ENCODE measurements around the gene TMEM219. TPM values are rescaled to one million over a fixed set of nuclear protein-coding genes. Genes with fewer than 3 reads are reported as not detected.

Gene TMEM219
- total and polyA plus RNA-seq, 2 of the 8 experiments (the other 6 are each of a cell fraction or from before 2014, with no cell fraction given), result 60.2 to 116 TPM

GRCh38 chr16:29996766-29997250 is 34.9 kb downstream of the TMEM219 start:
- H3K4me3 ChIP-seq (ENCODE audit: extremely low read depth in 1 of 4, insufficient read depth in 2 of 4, low read depth in 3 of 4, low read length in 4 of 4), result peak overlapping the region; percentile 75 to 91 (median 80)
- H3K27me3 ChIP-seq (replicated peaks in 1 of 4; ENCODE audit: control insufficient read depth in 3 of 4, extremely low read depth in 1 of 4, insufficient read depth in 3 of 4, low read length in 3 of 4), result no peaks in the 10 kb centered on the region
- no peak overlapping the region for H2AK5ac ChIP-seq (ENCODE audit: low read depth, low read length)
- H2BK20ac ChIP-seq (ENCODE audit: low read length), result no peak overlapping the region
- H2BK5ac ChIP-seq (ENCODE audit: low read depth, low read length), result 0 out of 2 replicates have a peak overlapping the region, but pooled peaks have one; percentile 16
- FAIRE-seq (no peak), DNase-seq (ENCODE audit: low read depth in 1 of 2, low spot score in 2 of 2) (no peak)
- H3K9ac ChIP-seq (replicated peaks in 1 of 4; ENCODE audit: extremely low read depth in 1 of 4, low read depth in 3 of 4, low read length in 3 of 4), result peak overlapping the region in 3 of 4 experiments; percentile 24 to 81 (median 51); a peak in 5 of 7 replicates
- ChIA-PET POLR2A (ENCODE audit: partially characterized antibody) (interaction anchor here (0.7 to 5.5 kb wide), 6 partner anchors 9 to 109 kb away, joined by 3 to 34 read pairs (median 4); partner anchors contain the start of gene TAOK2), CTCF (ENCODE audit: partially characterized antibody) (interaction anchor here (0.6 to 1.6 kb wide), 4 partner anchors 9 to 40 kb away, joined by 3 to 6 read pairs (median 4); partner anchors contain the start of gene TLCD3B)
- peaks cover 3% of the 10 kb centered on the region; the same call in 1 of the 2 replicates for H3K79me1 ChIP-seq (ENCODE audit: low read depth, low read length)
- H2BK12ac ChIP-seq (ENCODE audit: low read depth, low read length), result no peak overlapping the region
- 38% methylated on average over 9 of the region's 9 CpGs; no CpG with 5 or more reads in 1 of the 2 experiments for WGBS, 2 experiments (ENCODE audit: extremely low coverage in 1 of 2, insufficient coverage in 1 of 2, insufficient read length in 1 of 2, insufficient replicate concordance in 2 of 2, low coverage in 1 of 2, low lambda C conversion rate in 2 of 2, missing lambda C conversion rate in 1 of 2)
- H2BK120ac ChIP-seq (replicated peaks; ENCODE audit: low read depth, low read length), result no peak overlapping the region
- H4K8ac ChIP-seq (ENCODE audit: extremely low read depth, insufficient read depth, low read length), result 0 out of 2 replicates have a peak overlapping the region, but pooled peaks have one; percentile 64
- H3K18ac ChIP-seq (ENCODE audit: extremely low read depth, low read length), result peak overlapping the region; percentile 85; the same call in 1 of the 2 replicates
- H3K79me2 ChIP-seq (ENCODE audit: control insufficient read depth in 1 of 2, insufficient read depth in 2 of 2, low read length in 2 of 2), result peaks cover 0 to 7% of the 10 kb centered on the region in 2 experiments; a peak in 1 of 4 replicates
- H3K4me1 ChIP-seq (replicated peaks in 1 of 4; ENCODE audit: control insufficient read depth in 3 of 4, insufficient read depth in 4 of 4, low read length in 3 of 4), result peaks cover 0 to 13% (median 5%) of the 10 kb centered on the region in 4 experiments; a peak in 6 of 7 replicates
- peak overlapping the region; percentile 58 for H4K5ac ChIP-seq (ENCODE audit: insufficient read length, low read depth, low read length)
- H3K9me3 ChIP-seq (ENCODE audit: insufficient read depth in 2 of 2, low read depth in 1 of 2, low read length in 1 of 2), result no peaks in the 10 kb centered on the region
- no peak overlapping the region; the same call in 1 of the 2 replicates for H2BK15ac ChIP-seq (ENCODE audit: low read length)
- H4K91ac ChIP-seq (replicated peaks; ENCODE audit: insufficient read length, low read length), result no peak overlapping the region
- no peak overlapping the region for H3K27ac ChIP-seq (ENCODE audit: low read depth, low read length)
- peak overlapping the region; percentile 78 to 92 for H3K4me2 ChIP-seq (ENCODE audit: insufficient read depth in 1 of 2, low read depth in 2 of 2, low read length in 2 of 2)
- H4K20me1 ChIP-seq (replicated peaks in 1 of 2; ENCODE audit: control insufficient read depth in 1 of 2, insufficient read depth in 2 of 2, low read length in 2 of 2), result peaks cover 0 to 5% of the 10 kb centered on the region in 2 experiments
- peaks cover 9% of the 10 kb centered on the region; the same call in 1 of the 2 replicates for H3K23me2 ChIP-seq (ENCODE audit: low read depth, low read length)
- H3K14ac ChIP-seq (ENCODE audit: insufficient read length), result no peak overlapping the region
- H3K23ac ChIP-seq (ENCODE audit: insufficient read length), result no peak overlapping the region
- H3K4ac ChIP-seq (replicated peaks; ENCODE audit: insufficient read length, low read depth, low read length), result no peak overlapping the region
- peak overlapping the region; percentile 28; the same call in 1 of the 2 replicates for H2AFZ ChIP-seq (ENCODE audit: low read length)
- H3K36me3 ChIP-seq (ENCODE audit: control insufficient read depth in 2 of 4, insufficient read depth in 4 of 4, low read length in 3 of 4), result peaks cover 0 to 10% (median under 1%) of the 10 kb centered on the region in 4 experiments; a peak in 5 of 8 replicates
- peak overlapping the region; percentile 72 for H3K56ac ChIP-seq (replicated peaks; ENCODE audit: insufficient read length, low read depth, low read length)
- TF ChIP-seq ATF3 (IDR thresholded peaks at IDR 0.05; ENCODE audit: insufficient read depth, low read depth, low read length) (no peak), CBX8 (IDR thresholded peaks at IDR 0.05; ENCODE audit: borderline replicate concordance, low read depth, low read length) (no peak), TEAD4 (IDR thresholded peaks at IDR 0.05; ENCODE audit: low read depth, low read length) (no peak), TAF7 (optimal IDR thresholded peaks at IDR 0.05; ENCODE audit: borderline replicate concordance, low read depth, low read length) (no peak), USF2 (IDR thresholded peaks at IDR 0.05; ENCODE audit: low read length) (no peak), FOSL1 (IDR thresholded peaks at IDR 0.05; ENCODE audit: insufficient read depth, low read depth, low read length) (no peak), E2F6 (IDR thresholded peaks at IDR 0.05) (peak; percentile 59)

All from H1 (cell line).